GM23338 (cell line): ENCODE results near the gene CSGALNACT2. TPM values are rescaled to one million over a fixed set of nuclear protein-coding genes. Genes with fewer than 3 reads are reported as not detected.

ENCODE experiments used
- ATAC-seq: fragments of 200-7000 bp; cut with Tn5 transposase; 3 replicates; pipeline ENCODE4 v1.9.1; 2020
- DNase-seq: peaks from one replicate; pipeline ENCODE4 v3.0.0-alpha.2; 2015; ENCODE audit warnings: low spot score
- H2AFZ ChIP-seq: fragments of 200-600 bp; sonication (generic); 2 replicates; pipeline ENCODE4 v1.8.0; 2016; ENCODE audit warnings: antibody characterized with exemption, mild to moderate bottlenecking, moderate library complexity
- H3F3A ChIP-seq: fragments of 200-600 bp; sonication (generic); replicated peaks from 2 replicates; pipeline ENCODE4 v1.8.0; 2017; ENCODE audit warnings: antibody characterized with exemption, mixed run types, low read depth
- H3K27ac ChIP-seq: fragments of 200-600 bp; sonication (generic); 2 replicates; pipeline ENCODE4 v1.6.1; 2016; ENCODE audit warnings: low read depth
- H3K27me3 ChIP-seq: fragments of 200-600 bp; sonication (generic); 2 replicates; pipeline ENCODE4 v1.8.0; 2016; ENCODE audit warnings: mild to moderate bottlenecking, mixed run types, moderate library complexity; ENCODE audit not compliant: insufficient read depth
- H3K36me3 ChIP-seq: fragments of 200-600 bp; sonication (generic); 2 replicates; pipeline ENCODE4 v1.8.0; 2016; ENCODE audit warnings: mild to moderate bottlenecking; ENCODE audit not compliant: insufficient read depth
- H3K4me1 ChIP-seq: fragments of 200-600 bp; sonication (generic); 2 replicates; pipeline ENCODE4 v1.8.0; 2016; ENCODE audit warnings: mild to moderate bottlenecking, moderate library complexity; ENCODE audit not compliant: insufficient read depth
- H3K4me2 ChIP-seq: fragments of 200-600 bp; sonication (generic); 2 replicates; pipeline ENCODE4 v1.7.1; 2017; ENCODE audit warnings: mixed run types
- H3K4me3 ChIP-seq: fragments of 200-600 bp; sonication (generic); 2 replicates; pipeline ENCODE4 v1.6.1; 2016; ENCODE audit warnings: mixed run types
- H3K79me2 ChIP-seq: fragments of 200-600 bp; sonication (generic); replicated peaks from 2 replicates; pipeline ENCODE4 v1.8.0; 2017; ENCODE audit warnings: mild to moderate bottlenecking; ENCODE audit not compliant: insufficient read depth
- H3K9me2 ChIP-seq: fragments of 200-600 bp; sonication (generic); 2 replicates; pipeline ENCODE4 v1.8.0; 2017; ENCODE audit not compliant: insufficient read depth
- H4K20me1 ChIP-seq: fragments of 200-600 bp; sonication (generic); replicated peaks from 2 replicates; pipeline ENCODE4 v1.8.0; 2017; ENCODE audit warnings: mild to moderate bottlenecking; ENCODE audit not compliant: insufficient read depth
- H3K27ac Mint-ChIP-seq: 2 replicates; pipeline ENCODE4 v1.8.0; 2020; ENCODE audit warnings: inconsistent platforms, mild to moderate bottlenecking, moderate library complexity, mixed read lengths
- H3K27me3 Mint-ChIP-seq: 3 replicates; pipeline ENCODE4 v1.8.0; 2022; ENCODE audit warnings: low read depth, mild to moderate bottlenecking, moderate library complexity, mixed read lengths, inconsistent platforms; ENCODE audit not compliant: insufficient read depth, poor library complexity
- H3K36me3 Mint-ChIP-seq: 3 replicates; pipeline ENCODE4 v1.8.0; 2021; ENCODE audit warnings: low read depth, mild to moderate bottlenecking, inconsistent platforms, moderate library complexity, mixed read lengths
- H3K4me1 Mint-ChIP-seq: 3 replicates; pipeline ENCODE4 v1.8.0; 2020; ENCODE audit warnings: mild to moderate bottlenecking, inconsistent platforms, mixed read lengths
- H3K4me3 Mint-ChIP-seq: 3 replicates; pipeline ENCODE4 v1.8.0; 2021; ENCODE audit warnings: moderate library complexity, mild to moderate bottlenecking, inconsistent platforms, mixed read lengths
- H3K9me3 Mint-ChIP-seq: 3 replicates; pipeline ENCODE4 v1.8.0; 2020; ENCODE audit warnings: moderate library complexity, mild to moderate bottlenecking, inconsistent platforms, mixed read lengths
- CREB1 ChIP-seq: fragments of 250-450 bp; sonication (Bioruptor Pico); IDR thresholded peaks from 2 replicates; pipeline ENCODE4 v1.5.0; 2020; ENCODE audit warnings: low read depth, mild to moderate bottlenecking, moderate library complexity
- EZH2phosphoT487 ChIP-seq: fragments of 200-600 bp; sonication (generic); IDR thresholded peaks from one replicate; pipeline ENCODE4 v1.8.1; 2018; ENCODE audit warnings: antibody characterized with exemption; ENCODE audit not compliant: unreplicated experiment
- JUNB ChIP-seq: IDR thresholded peaks from one replicate; pipeline ENCODE4 v1.6.1; 2016; ENCODE audit warnings: antibody characterized with exemption; ENCODE audit not compliant: unreplicated experiment
- NANOG ChIP-seq: IDR thresholded peaks from 2 replicates; pipeline ENCODE4 v1.6.1; 2016; ENCODE audit warnings: antibody characterized with exemption, borderline replicate concordance
- POLR2AphosphoS5 ChIP-seq: IDR thresholded peaks from 2 replicates; pipeline ENCODE4 v1.6.1; 2016; ENCODE audit warnings: antibody characterized with exemption, low read depth
- STAT1 ChIP-seq: IDR thresholded peaks from one replicate; pipeline ENCODE4 v1.6.1; 2016; ENCODE audit warnings: antibody characterized with exemption; ENCODE audit not compliant: unreplicated experiment
- ZNF114 ChIP-seq: fragments of 250-450 bp; sonication (Bioruptor Pico); IDR thresholded peaks from 2 replicates; pipeline ENCODE4 v1.5.0; 2020; ENCODE audit warnings: mild to moderate bottlenecking, moderate library complexity
- polyA plus RNA-seq: library from polyadenylated mRNA; unstranded; fragments of >200 nt; fragmentation: Nextera tagmentation; extraction: Ambion mirVana; gene quantifications from 2 replicates; pipeline ENCODE4 v1.2.1, GENCODE V29; 2016
- total RNA-seq: library from RNA; depleted of rRNA; stranded (reverse); fragments of >200 nt; shearing (Covaris generic); gene quantifications from 2 replicates; pipeline ENCODE4 v1.2.3, GENCODE V29; 2014
- TF ChIP-seq, protein P1 (sequence below): IDR thresholded peaks from 2 replicates; pipeline ENCODE4 v1.6.1; 2016; ENCODE audit warnings: antibody characterized with exemption
- TF ChIP-seq, protein P2 (sequence below): fragments of 250-450 bp; sonication (Bioruptor Pico); IDR thresholded peaks from 2 replicates; pipeline ENCODE4 v1.5.0; 2020; ENCODE audit warnings: mild to moderate bottlenecking, moderate library complexity
- TF ChIP-seq, protein P3 (sequence below): IDR thresholded peaks from one replicate; pipeline ENCODE4 v1.6.1; 2018; ENCODE audit warnings: antibody characterized with exemption; ENCODE audit not compliant: unreplicated experiment

CSGALNACT2 gene
- total and polyA plus RNA-seq, 2 experiments from 2014 or later: 3.0 to 4.6 TPM

DNA sequence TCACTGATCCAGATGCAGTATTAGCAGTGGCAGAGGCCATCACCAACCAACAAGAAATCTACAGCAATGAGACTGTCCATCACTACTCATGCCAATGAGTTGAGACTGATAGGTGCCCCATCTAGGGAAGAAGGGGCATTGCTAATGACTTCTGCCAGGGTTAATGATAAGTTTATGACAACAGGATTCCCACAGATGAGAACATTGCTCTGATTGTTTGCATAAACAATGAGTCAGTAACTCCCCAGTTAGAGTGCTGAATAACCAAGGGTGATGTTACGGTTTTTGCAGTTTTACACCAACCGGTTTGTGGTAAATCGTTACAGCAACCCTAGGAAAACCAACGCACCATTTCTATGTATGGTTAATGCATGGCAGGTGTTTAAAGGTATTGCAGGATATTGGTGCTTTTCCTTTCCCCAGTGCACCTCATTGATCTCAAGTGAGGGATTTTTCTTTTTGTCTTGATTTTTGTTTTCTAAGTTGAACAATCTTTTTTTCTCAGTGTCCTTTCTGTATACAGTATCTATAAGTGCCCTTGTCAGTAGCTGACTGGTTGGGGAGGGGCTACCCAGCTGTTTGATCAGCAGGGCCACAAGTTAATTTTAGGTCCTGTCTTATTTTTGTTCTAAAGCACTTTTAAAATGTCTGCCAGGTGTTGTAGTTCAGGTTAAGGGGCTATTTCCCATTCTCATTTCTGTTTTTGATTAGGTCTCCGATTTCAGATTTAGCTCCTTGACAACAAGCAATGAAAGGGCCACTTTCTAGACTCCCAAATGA lies 3.9 kb upstream of the CSGALNACT2 start:
- ATAC-seq (no peak), DNase-seq (no peak)
- Histone ChIP-seq H3K79me2 (no peaks in the 10 kb centered on the region), H3K36me3 (no peaks in the 10 kb centered on the region), H3K27me3 (peaks cover 20% of the 10 kb centered on the region), H3K9me2 (no peaks in the 10 kb centered on the region), H3K27ac (no peak overlapping the region), H3K4me1 (0 out of 2 replicates have a peak, but pooled peaks cover 3% of the 10 kb centered on the region), H3K4me3 (no peak overlapping the region), H3F3A (0 out of 2 replicates have a peak, but pooled peaks cover 4% of the 10 kb centered on the region), H3K4me2 (no peak overlapping the region), H2AFZ (no peak overlapping the region), H4K20me1 (peaks cover 2% of the 10 kb centered on the region)
- TF ChIP-seq ZNF114 (CRISPR knock-in tag): no peak
- TF ChIP-seq, protein P1, sequence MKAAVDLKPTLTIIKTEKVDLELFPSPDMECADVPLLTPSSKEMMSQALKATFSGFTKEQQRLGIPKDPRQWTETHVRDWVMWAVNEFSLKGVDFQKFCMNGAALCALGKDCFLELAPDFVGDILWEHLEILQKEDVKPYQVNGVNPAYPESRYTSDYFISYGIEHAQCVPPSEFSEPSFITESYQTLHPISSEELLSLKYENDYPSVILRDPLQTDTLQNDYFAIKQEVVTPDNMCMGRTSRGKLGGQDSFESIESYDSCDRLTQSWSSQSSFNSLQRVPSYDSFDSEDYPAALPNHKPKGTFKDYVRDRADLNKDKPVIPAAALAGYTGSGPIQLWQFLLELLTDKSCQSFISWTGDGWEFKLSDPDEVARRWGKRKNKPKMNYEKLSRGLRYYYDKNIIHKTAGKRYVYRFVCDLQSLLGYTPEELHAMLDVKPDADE: no peak
- no peak for TF ChIP-seq POLR2AphosphoS5
- no peak for TF ChIP-seq NANOG
- no peak for TF ChIP-seq JUNB
- TF ChIP-seq, protein P2, sequence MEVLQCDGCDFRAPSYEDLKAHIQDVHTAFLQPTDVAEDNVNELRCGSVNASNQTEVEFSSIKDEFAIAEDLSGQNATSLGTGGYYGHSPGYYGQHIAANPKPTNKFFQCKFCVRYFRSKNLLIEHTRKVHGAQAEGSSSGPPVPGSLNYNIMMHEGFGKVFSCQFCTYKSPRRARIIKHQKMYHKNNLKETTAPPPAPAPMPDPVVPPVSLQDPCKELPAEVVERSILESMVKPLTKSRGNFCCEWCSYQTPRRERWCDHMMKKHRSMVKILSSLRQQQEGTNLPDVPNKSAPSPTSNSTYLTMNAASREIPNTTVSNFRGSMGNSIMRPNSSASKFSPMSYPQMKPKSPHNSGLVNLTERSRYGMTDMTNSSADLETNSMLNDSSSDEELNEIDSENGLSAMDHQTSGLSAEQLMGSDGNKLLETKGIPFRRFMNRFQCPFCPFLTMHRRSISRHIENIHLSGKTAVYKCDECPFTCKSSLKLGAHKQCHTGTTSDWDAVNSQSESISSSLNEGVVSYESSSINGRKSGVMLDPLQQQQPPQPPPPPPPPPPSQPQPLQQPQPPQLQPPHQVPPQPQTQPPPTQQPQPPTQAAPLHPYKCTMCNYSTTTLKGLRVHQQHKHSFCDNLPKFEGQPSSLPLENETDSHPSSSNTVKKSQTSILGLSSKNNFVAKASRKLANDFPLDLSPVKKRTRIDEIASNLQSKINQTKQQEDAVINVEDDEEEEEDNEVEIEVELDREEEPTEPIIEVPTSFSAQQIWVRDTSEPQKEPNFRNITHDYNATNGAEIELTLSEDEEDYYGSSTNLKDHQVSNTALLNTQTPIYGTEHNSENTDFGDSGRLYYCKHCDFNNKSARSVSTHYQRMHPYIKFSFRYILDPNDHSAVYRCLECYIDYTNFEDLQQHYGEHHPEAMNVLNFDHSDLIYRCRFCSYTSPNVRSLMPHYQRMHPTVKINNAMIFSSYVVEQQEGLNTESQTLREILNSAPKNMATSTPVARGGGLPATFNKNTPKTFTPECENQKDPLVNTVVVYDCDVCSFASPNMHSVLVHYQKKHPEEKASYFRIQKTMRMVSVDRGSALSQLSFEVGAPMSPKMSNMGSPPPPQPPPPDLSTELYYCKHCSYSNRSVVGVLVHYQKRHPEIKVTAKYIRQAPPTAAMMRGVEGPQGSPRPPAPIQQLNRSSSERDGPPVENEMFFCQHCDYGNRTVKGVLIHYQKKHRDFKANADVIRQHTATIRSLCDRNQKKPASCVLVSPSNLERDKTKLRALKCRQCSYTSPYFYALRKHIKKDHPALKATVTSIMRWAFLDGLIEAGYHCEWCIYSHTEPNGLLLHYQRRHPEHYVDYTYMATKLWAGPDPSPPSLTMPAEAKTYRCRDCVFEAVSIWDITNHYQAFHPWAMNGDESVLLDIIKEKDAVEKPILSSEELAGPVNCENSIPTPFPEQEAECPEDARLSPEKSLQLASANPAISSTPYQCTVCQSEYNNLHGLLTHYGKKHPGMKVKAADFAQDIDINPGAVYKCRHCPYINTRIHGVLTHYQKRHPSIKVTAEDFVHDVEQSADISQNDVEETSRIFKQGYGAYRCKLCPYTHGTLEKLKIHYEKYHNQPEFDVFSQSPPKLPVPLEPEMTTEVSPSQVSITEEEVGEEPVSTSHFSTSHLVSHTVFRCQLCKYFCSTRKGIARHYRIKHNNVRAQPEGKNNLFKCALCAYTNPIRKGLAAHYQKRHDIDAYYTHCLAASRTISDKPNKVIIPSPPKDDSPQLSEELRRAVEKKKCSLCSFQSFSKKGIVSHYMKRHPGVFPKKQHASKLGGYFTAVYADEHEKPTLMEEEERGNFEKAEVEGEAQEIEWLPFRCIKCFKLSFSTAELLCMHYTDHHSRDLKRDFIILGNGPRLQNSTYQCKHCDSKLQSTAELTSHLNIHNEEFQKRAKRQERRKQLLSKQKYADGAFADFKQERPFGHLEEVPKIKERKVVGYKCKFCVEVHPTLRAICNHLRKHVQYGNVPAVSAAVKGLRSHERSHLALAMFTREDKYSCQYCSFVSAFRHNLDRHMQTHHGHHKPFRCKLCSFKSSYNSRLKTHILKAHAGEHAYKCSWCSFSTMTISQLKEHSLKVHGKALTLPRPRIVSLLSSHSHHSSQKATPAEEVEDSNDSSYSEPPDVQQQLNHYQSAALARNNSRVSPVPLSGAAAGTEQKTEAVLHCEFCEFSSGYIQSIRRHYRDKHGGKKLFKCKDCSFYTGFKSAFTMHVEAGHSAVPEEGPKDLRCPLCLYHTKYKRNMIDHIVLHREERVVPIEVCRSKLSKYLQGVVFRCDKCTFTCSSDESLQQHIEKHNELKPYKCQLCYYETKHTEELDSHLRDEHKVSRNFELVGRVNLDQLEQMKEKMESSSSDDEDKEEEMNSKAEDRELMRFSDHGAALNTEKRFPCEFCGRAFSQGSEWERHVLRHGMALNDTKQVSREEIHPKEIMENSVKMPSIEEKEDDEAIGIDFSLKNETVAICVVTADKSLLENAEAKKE (CRISPR knock-in tag): no peak
- TF ChIP-seq, protein P3, sequence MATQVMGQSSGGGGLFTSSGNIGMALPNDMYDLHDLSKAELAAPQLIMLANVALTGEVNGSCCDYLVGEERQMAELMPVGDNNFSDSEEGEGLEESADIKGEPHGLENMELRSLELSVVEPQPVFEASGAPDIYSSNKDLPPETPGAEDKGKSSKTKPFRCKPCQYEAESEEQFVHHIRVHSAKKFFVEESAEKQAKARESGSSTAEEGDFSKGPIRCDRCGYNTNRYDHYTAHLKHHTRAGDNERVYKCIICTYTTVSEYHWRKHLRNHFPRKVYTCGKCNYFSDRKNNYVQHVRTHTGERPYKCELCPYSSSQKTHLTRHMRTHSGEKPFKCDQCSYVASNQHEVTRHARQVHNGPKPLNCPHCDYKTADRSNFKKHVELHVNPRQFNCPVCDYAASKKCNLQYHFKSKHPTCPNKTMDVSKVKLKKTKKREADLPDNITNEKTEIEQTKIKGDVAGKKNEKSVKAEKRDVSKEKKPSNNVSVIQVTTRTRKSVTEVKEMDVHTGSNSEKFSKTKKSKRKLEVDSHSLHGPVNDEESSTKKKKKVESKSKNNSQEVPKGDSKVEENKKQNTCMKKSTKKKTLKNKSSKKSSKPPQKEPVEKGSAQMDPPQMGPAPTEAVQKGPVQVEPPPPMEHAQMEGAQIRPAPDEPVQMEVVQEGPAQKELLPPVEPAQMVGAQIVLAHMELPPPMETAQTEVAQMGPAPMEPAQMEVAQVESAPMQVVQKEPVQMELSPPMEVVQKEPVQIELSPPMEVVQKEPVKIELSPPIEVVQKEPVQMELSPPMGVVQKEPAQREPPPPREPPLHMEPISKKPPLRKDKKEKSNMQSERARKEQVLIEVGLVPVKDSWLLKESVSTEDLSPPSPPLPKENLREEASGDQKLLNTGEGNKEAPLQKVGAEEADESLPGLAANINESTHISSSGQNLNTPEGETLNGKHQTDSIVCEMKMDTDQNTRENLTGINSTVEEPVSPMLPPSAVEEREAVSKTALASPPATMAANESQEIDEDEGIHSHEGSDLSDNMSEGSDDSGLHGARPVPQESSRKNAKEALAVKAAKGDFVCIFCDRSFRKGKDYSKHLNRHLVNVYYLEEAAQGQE: no peak
- TF ChIP-seq CREB1 (CRISPR knock-in tag): no peak
- TF ChIP-seq STAT1: no peak
- TF ChIP-seq EZH2phosphoT487: no peak
- H3K4me3 Mint-ChIP-seq: no peak overlapping the region
- H3K27ac Mint-ChIP-seq: no peak overlapping the region
- peaks cover 7% of the 10 kb centered on the region for H3K27me3 Mint-ChIP-seq
- no peaks in the 10 kb centered on the region for H3K36me3 Mint-ChIP-seq
- H3K4me1 Mint-ChIP-seq: peaks cover 6% of the 10 kb centered on the region; the same call in 2 of the 3 replicates
- H3K9me3 Mint-ChIP-seq: no peaks in the 10 kb centered on the region; the same call in 2 of the 3 replicates
